ENCODE data around the gene ZNF598. TPM values are rescaled to one million over a fixed set of nuclear protein-coding genes. Genes with fewer than 3 reads are reported as not detected.
A peak's percentile ranks its signal among the peaks of the same experiment; 100 is the strongest.

Gene ZNF598
- total RNA-seq, 4 donors from 2014 or later, result 37.0 to 83.1 (median 49.2) TPM

DNA sequence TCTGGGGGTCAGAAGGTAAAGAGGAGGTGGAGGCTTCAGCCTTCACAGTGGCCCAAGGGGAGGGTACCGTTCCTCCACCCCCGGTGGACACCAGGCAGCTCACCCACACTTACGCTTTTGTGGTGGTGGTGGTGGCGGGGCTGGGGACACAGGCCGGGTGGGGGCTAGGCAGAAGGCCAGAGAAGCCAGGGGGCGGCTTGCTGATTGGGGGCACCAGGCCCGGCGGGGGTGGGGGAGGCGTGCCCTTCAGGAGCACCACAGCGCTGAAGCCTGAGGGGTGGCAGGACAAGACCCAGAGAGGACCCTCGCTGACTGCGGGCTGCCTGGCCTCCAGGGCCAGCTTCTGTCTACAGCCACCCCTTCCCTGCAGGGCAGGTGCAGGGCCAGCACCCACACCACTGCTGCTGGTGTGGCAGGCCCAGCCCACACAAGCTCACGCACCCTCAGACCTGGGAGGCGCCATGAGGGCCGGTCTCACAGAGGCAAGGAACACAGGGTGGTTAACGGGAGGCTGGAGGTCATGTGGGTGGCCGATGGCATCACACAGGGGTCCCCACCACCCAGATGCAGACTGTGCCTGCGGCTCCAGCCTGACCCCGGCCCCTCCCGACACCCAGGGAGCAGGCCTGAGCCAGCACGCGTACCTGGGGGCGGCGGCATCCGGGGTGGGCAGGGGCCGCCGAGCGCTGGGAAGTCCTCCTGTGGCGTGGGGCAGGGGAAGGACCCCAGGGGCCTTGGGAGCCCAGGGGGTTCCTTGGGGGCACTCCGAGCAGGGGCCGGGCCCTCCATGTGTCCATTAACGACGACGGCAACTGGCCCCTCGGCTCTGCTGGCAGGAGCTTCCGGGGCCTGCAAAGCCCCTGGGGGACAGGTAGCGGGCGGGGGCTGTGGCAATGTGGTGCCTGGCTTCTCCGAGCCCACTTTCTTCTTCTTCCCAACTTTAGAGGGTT is 10.5 kb downstream of the ZNF598 start:
- Histone ChIP-seq H3K4me3 (no peak overlapping the region), H3K27ac (no peak overlapping the region), H3K9me3 (no peaks in the 10 kb centered on the region), H3K4me1 (peaks cover 0 to 12% (median 6%) of the 10 kb centered on the region in 4 donors), H3K27me3 (no peaks in the 10 kb centered on the region), H3K36me3 (peaks cover 20 to 78% (median 23%) of the 10 kb centered on the region in 3 donors)
- no peak for TF ChIP-seq POLR2A (IDR thresholded peaks at IDR 0.05)
- TF ChIP-seq EP300 (IDR thresholded peaks at IDR 0.05), result no peak
- TF ChIP-seq, protein P1, sequence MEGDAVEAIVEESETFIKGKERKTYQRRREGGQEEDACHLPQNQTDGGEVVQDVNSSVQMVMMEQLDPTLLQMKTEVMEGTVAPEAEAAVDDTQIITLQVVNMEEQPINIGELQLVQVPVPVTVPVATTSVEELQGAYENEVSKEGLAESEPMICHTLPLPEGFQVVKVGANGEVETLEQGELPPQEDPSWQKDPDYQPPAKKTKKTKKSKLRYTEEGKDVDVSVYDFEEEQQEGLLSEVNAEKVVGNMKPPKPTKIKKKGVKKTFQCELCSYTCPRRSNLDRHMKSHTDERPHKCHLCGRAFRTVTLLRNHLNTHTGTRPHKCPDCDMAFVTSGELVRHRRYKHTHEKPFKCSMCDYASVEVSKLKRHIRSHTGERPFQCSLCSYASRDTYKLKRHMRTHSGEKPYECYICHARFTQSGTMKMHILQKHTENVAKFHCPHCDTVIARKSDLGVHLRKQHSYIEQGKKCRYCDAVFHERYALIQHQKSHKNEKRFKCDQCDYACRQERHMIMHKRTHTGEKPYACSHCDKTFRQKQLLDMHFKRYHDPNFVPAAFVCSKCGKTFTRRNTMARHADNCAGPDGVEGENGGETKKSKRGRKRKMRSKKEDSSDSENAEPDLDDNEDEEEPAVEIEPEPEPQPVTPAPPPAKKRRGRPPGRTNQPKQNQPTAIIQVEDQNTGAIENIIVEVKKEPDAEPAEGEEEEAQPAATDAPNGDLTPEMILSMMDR (IDR thresholded peaks at IDR 0.05), result no peak
- DNase-seq (ENCODE audit: low spot score in 2 of 2), result no peak
- 83 to 92% methylated on average over 25 to 27 of the region's 39 CpGs for WGBS, 2 donors

DNA sequence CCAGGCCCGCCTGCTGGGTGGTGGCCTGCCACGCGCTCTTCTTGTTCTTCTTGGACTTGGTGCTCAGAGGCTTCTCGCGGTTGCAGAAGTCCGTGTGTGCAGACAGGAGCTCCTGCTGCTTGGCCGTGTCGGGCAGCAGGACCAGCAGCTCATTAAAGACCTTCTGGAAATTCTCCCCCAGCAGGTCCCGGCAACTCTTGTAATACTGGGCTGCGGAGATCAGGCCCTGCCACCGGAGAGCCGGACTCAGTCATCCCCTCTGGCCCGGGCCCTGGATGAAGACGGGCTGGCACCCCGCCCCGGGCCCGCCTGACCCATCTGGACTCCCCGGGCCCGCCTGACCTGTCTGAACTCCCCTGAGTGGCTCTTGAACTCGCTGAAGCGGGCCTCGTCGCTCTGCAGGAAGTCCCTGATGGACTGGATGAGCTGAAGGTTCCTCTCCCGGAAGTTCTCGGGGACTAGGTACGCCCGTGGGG is 11.2 kb downstream of the ZNF598 start:
- H3K27me3 ChIP-seq, result peaks cover 0 to 2% of the 10 kb centered on the region in 2 donors
- peaks cover 20 to 76% (median 23%) of the 10 kb centered on the region in 3 donors for H3K36me3 ChIP-seq
- no peak for DNase-seq (ENCODE audit: low spot score in 2 of 2)
- H3K4me3 ChIP-seq, result no peak overlapping the region
- H3K4me1 ChIP-seq, result peaks cover 0 to 5% (median 0%) of the 10 kb centered on the region in 4 donors
- H3K9me3 ChIP-seq, result no peaks in the 10 kb centered on the region
- TF ChIP-seq, protein P1 (IDR thresholded peaks at IDR 0.05), result no peak
- TF ChIP-seq POLR2A (IDR thresholded peaks at IDR 0.05) (no peak), EP300 (IDR thresholded peaks at IDR 0.05) (no peak)
- WGBS, 2 donors, result 93 to 95% methylated on average over 21 to 22 of the region's 27 CpGs
- H3K27ac ChIP-seq, result peak overlapping the region in 1 of 4 donors; percentile 35

DNA sequence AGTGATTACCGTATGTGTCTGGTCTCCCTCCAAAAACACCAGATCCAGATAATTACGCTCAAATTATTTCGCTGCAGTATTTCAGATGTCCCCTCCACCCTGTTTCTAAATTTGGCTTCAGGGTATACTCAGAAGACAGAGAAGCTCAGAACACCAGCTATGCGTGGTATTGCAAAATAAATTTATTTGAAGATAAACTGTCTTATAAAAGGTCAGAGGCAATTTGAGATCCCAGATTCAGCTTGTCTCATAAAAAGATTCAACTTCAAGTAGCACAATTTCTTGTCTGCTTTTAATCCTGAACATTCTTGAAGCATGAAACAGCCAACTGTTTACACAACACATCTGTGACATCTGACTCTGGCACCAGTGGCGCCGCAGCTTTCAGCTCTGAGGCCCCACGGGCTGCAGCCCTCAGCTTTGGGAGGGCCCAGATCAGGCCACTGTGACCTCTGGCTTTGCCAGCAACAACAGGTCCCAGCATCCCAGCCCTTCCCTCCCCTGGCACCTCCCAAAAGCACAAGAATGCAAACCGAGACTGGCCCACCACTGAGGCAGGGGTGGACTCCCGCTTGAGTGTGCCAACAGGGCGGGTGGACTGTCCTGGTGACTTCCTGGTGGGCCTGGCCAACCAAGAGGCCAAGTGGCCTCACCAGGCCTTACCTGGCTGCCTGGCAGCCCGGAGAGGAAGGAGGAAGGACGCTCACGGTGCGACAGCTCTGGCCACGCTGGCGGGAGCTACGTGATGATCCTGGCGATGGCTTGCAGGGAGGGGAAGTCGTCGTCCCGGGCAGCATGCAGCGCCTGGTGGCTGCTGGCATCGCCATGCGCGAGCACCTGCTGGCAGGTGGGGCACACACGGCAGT is 11.9 kb downstream of the ZNF598 start:
- Histone ChIP-seq H3K4me3 (no peak overlapping the region), H3K27me3 (peaks cover 0 to 9% of the 10 kb centered on the region in 2 donors), H3K36me3 (peaks cover 20 to 69% (median 21%) of the 10 kb centered on the region in 3 donors), H3K4me1 (peaks cover 0 to 3% (median under 1%) of the 10 kb centered on the region in 4 donors), H3K27ac (peak overlapping the region in 1 of 4 donors; percentile 35), H3K9me3 (no peaks in the 10 kb centered on the region)
- no peak for TF ChIP-seq POLR2A (IDR thresholded peaks at IDR 0.05)
- no peak for TF ChIP-seq EP300 (IDR thresholded peaks at IDR 0.05)
- TF ChIP-seq, protein P1 (IDR thresholded peaks at IDR 0.05), result no peak
- DNase-seq (ENCODE audit: low spot score in 2 of 2), result no peak
- 75 to 86% methylated on average over 13 to 25 of the region's 26 CpGs for WGBS, 2 donors

DNA sequence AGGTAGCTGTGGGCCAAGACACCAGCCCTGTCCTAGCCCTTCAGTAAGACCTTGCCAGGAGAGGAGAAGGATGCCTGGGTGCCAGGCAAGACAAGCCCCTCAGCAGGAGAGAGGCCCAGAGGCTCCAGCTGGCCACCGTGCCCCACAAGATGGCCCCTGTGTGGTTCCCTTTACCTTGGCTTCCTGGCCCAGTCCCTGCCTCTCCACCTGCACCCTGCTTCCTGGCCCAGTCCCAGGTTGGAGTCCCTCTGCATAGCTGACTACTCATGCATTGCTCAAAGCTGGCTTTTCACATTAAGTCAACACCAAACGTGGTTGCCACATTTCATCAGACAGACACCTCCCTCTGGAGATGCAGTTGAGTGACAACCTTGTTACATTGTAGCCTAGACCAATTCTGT is 15.9 kb downstream of the ZNF598 start:
- H3K9me3 ChIP-seq, result no peaks in the 10 kb centered on the region
- TF ChIP-seq POLR2A (IDR thresholded peaks at IDR 0.05) (no peak), EP300 (IDR thresholded peaks at IDR 0.05) (no peak)
- TF ChIP-seq, protein P1 (IDR thresholded peaks at IDR 0.05), result no peak
- H3K27me3 ChIP-seq, result peaks cover 0 to 45% of the 10 kb centered on the region in 2 donors
- DNase-seq (ENCODE audit: low spot score in 2 of 2), result no peak
- peaks cover 0 to 29% (median 3%) of the 10 kb centered on the region in 3 donors for H3K36me3 ChIP-seq
- no peak overlapping the region for H3K4me3 ChIP-seq
- peaks cover 0 to 36% (median 16%) of the 10 kb centered on the region in 4 donors for H3K4me1 ChIP-seq
- 57 to 63% methylated on average over 2 of the region's 2 CpGs for WGBS, 2 donors
- H3K27ac ChIP-seq, result no peak overlapping the region
